D721Med (cell line): ENCODE measurements around the gene PDE4A.

Experiments
- DNase-seq: peaks from one replicate; pipeline ENCODE4 v3.0.0; 2011; ENCODE audit warnings: low spot score; ENCODE audit not compliant: insufficient read length
- FAIRE-seq: peaks from 2 replicates; lab custom pipeline; 2011; peaks lifted over from hg19 to GRCh38; lab: Jason Lieb, UNC
- TF ChIP-seq, protein P1 (sequence below): IDR thresholded peaks from 2 replicates; pipeline ENCODE4 v1.5.1; 2012; ENCODE audit warnings: mild to moderate bottlenecking, control low read depth; ENCODE audit not compliant: insufficient read depth; ENCODE audit errors: missing control alignments

The PDE4A gene

DNA sequence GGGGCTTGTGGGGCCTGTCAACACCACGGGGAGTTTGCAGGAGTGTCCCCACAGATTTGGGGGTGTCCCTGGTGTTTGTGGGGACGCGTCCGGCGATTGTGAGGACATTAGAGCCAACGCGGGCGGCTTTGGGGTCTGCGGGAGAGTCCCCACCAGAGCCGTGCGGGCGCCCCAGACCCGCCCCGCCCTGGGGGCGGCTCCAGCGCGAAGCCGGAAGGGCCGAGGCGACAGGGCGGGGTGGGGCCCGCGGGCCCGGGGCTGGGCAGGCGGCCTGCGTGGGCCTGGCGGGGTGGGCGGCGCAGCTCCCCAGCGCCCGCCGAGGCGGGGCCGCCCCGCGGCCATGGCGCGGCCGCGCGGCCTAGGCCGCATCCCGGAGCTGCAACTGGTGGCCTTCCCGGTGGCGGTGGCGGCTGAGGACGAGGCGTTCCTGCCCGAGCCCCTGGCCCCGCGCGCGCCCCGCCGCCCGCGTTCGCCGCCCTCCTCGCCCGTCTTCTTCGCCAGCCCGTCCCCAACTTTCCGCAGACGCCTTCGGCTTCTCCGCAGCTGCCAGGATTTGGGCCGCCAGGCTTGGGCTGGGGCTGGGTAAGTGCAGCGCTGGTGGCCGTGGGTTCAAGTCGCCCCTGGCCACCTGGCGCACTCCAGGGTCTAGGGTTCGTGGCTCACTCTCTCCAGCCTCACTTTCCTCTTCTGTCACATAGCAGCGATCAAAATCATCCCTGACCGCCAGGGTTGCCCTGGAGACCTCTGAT is 10.3 kb downstream of the PDE4A start:
- TF ChIP-seq, protein P1, sequence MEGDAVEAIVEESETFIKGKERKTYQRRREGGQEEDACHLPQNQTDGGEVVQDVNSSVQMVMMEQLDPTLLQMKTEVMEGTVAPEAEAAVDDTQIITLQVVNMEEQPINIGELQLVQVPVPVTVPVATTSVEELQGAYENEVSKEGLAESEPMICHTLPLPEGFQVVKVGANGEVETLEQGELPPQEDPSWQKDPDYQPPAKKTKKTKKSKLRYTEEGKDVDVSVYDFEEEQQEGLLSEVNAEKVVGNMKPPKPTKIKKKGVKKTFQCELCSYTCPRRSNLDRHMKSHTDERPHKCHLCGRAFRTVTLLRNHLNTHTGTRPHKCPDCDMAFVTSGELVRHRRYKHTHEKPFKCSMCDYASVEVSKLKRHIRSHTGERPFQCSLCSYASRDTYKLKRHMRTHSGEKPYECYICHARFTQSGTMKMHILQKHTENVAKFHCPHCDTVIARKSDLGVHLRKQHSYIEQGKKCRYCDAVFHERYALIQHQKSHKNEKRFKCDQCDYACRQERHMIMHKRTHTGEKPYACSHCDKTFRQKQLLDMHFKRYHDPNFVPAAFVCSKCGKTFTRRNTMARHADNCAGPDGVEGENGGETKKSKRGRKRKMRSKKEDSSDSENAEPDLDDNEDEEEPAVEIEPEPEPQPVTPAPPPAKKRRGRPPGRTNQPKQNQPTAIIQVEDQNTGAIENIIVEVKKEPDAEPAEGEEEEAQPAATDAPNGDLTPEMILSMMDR = no peak
- DNase-seq (no peak), FAIRE-seq (no peak)

DNA sequence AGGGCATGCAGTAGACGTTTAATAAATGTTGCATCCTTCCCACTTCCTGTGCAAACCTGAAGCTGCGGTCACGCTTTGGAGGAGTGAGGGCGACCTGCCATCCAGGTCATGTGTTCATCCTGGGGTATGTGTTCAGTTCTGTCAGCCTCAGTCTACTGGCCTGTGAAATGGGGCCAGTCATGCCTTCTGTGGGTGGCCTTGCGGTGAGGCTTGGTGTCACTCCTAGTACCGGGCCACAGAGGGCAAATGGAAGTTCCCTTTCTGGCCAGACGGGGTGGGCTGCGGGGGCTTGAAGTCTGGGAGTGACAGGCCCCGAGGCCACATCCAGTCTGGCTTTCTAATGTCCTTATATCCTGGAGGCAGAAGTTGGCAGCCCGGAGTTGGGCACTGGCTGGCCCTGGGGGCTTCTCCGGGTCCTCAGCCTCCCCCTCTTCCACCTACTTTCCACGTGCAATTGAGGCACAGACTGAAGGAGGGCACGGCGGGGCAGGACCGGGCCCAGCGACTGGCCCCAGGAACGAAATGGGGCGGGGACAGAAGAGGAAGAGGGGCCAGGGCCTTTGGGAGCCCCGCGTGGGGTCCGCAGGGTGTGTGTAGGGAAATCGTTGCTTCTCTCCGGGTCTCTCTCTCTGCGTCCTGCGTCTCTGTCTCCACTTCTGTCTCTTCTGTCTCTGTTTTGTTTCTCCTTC is 11.1 kb downstream of the PDE4A start:
- no peak for DNase-seq

GRCh38 chr19:10431943-10432735 is 11.8 kb downstream of the PDE4A start:
- FAIRE-seq (no peak), DNase-seq (peak; percentile 58)
- TF ChIP-seq, protein P1 = no peak

More for the DNA sequence above, 11.1 kb downstream of the PDE4A start:
- TF ChIP-seq, protein P1 = no peak
- FAIRE-seq = no peak

DNA sequence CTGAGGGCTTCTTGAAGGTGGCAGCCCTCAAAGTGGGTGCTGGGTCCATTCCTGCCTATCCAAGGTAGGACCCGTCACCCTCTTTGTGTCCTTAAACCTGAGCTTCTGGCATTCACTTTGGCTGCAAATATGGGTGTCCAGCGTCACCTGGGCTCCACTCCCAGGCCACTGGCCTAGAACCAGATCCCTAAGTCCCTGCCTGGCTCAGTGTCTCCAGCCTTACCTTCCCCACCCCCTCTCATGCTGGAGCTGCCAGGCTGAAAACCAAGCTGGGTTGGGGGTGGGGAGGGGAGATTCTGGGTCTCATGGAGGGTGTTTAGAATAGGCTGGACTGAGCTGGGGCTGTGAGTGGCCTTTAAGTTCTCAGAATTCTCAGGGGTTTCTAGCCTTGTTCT is 12.4 kb downstream of the PDE4A start:
- TF ChIP-seq, protein P1 = no peak
- DNase-seq (peak; percentile 15), FAIRE-seq (no peak)

DNA sequence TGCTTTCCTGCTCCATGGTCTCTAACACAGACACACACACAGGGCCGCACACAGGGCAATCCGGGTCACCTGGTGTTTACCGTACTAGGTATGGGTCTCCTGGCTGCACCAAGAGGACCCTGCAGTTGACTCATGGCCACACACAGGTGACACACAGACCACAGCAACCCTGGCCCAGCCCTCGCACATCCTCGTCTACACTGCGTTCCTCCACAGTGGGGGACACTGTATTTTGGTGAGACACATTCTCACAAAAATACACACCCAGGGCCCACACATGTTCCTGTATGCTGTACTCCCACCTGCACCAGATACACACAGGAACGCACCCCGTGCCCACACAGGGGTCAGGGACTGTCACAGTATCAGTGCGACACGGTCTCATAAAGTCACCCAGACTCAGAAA is 12.8 kb downstream of the PDE4A start:
- no peak for FAIRE-seq
- TF ChIP-seq, protein P1 = no peak
- peak; percentile 6 for DNase-seq

DNA sequence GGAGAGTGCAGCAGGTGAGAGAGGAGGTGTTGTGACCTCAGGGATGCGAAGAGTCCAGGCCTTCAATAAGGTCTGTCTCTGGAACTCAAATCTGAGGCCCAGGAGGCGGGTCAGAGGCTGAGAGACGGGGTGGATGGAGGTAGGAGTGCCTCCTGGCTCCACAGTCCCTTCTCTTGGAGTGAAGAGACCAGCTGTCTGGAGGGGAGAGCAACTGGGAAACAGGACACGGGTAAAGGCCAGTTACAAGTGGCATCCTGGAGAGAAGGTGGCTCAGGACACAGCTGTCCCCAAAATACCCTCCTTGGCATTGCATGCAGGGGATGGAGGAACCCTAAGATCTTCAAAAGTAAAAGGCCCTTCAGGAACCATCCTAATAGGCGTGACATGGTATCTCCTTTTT is 19.2 kb downstream of the PDE4A start:
- DNase-seq (no peak), FAIRE-seq (no peak)
- TF ChIP-seq, protein P1 = no peak
